Ovary (tissue), 9 donors: Measurements from ENCODE around the gene NR5A2. TPM values are rescaled to one million over a fixed set of nuclear protein-coding genes. Genes with fewer than 3 reads are reported as not detected.

Source experiments
- DNase-seq, 5 donors: peaks; one replicate each; pipeline ENCODE4 v3.0.0-alpha.2; 2019 to 2020
- H3K27ac ChIP-seq, 2 donors: fragments of 200-600 bp; one replicate each; pipeline versions ENCODE4 v1.5.1 to v1.8.0; 2019 to 2022
- H3K27me3 ChIP-seq: fragments of 200-600 bp; one replicate; pipeline ENCODE4 v1.8.0; 2022
- H3K36me3 ChIP-seq: fragments of 200-600 bp; sonication (generic); one replicate; pipeline ENCODE4 v1.5.1; 2019
- H3K4me1 ChIP-seq: one replicate; pipeline ENCODE4 v1.8.1; 2013; ENCODE audit warnings: mild to moderate bottlenecking, moderate library complexity; ENCODE audit not compliant: insufficient read depth
- H3K4me3 ChIP-seq: fragments of 200-600 bp; sonication (generic); one replicate; pipeline ENCODE4 v1.5.1; 2017
- H3K9me3 ChIP-seq, 2 donors: fragments of 200-600 bp in 1 of 2; sonication (generic) in 1 of 2; one replicate each; pipeline versions ENCODE4 v1.5.1 to v1.8.1; 2013 to 2019; ENCODE audit warnings: mild to moderate bottlenecking in 1 of 2, moderate library complexity in 1 of 2
- EP300 ChIP-seq: sonication (generic); formaldehyde crosslinking; IDR thresholded peaks from one replicate; pipeline ENCODE4 v1.6.1; 2017; ENCODE audit warnings: antibody characterized with exemption
- POLR2A ChIP-seq: fragments of 450-650 bp; IDR thresholded peaks from one replicate; pipeline ENCODE4 v1.6.1; 2017; ENCODE audit warnings: antibody characterized with exemption, mild to moderate bottlenecking, moderate library complexity
- WGBS, 3 donors: extraction: QIAGEN DNeasy Blood & Tissue Kit in 1 of 3; methylation state at CpG; one replicate each; pipeline versions ENCODE4 v1.1.5 to v1.1.7; 2013 to 2017; 5-methylcytosine and 5-hydroxymethylcytosine counted together
- intact Hi-C, 4 donors: fragments of 100-400 bp; cut with DNase I; formaldehyde crosslinking; loops; one replicate each; pipeline versions ENCODE4 v1.11.0 to v1.15.1; 2022 to 2023
- polyA plus RNA-seq, 2 donors: library from polyadenylated mRNA; stranded (reverse); fragments of 200-250 nt in 1 of 2; fragments of 350-450 nt in 1 of 2; fragmentation: Illumina TruSeq in 1 of 2; extraction: RNeasy Lipid Tissue Mini Kit (QIAGEN cat#74804) in 1 of 2; gene quantifications; one replicate each; pipeline ENCODE4 v1.2.3, GENCODE V29; 2013 to 2014
- total RNA-seq, 7 donors: library from RNA; depleted of rRNA in 2 of 7; stranded (reverse); fragments of >200 nt in 2 of 7; fragmentation: NEBNext Ultra II Directional in 3 of 7; extraction: Animal tissue kit (Norgen Biotek cat#: 25700) in 3 of 7; gene quantifications; one replicate each; pipeline versions ENCODE4 v1.1.0 to v1.2.4, GENCODE V29; 2016 to 2023
- TF ChIP-seq, protein P1 (sequence below), 3 donors: fragments of 450-650 bp in 2 of 3; fragments of 200-600 bp in 1 of 3; IDR thresholded peaks; one replicate each; pipeline versions ENCODE4 v1.5.1 to v1.8.0; 2016 to 2022; ENCODE audit warnings: antibody characterized with exemption in 3 of 3, mild to moderate bottlenecking in 1 of 3
- donor health status: DM: no; HTN: no; CAD: no; lungs with moderate emphysema.
- donor health status: DM: no; HTN: no; CAD: no.
- donor health status: Bipolar disorder and iron deficiency.
- donor health status: DM: yes; HTN: yes; CAD: no.
- donor health status: DM: no; HTN: no; CAD: no.
- donor health status: DM: yes; HTN: yes; CAD: no.

The NR5A2 gene
- total and polyA plus RNA-seq, 9 donors: 1.5 to 45.8 (median 3.0) TPM

GRCh38 chr1:200095057-200095577, 67.6 kb downstream of the NR5A2 start:
- H3K4me1 ChIP-seq: peaks cover 4% of the 10 kb centered on the region
- WGBS, 3 donors: 80 to 87% (median 81%) methylated on average over 2 of the region's 2 CpGs
- no peak overlapping the region for H3K27ac ChIP-seq
- no peaks in the 10 kb centered on the region for H3K36me3 ChIP-seq
- intact Hi-C loops: no loop called here
- no peaks in the 10 kb centered on the region for H3K27me3 ChIP-seq
- no peak overlapping the region for H3K4me3 ChIP-seq
- no peak for TF ChIP-seq POLR2A
- TF ChIP-seq, protein P1, sequence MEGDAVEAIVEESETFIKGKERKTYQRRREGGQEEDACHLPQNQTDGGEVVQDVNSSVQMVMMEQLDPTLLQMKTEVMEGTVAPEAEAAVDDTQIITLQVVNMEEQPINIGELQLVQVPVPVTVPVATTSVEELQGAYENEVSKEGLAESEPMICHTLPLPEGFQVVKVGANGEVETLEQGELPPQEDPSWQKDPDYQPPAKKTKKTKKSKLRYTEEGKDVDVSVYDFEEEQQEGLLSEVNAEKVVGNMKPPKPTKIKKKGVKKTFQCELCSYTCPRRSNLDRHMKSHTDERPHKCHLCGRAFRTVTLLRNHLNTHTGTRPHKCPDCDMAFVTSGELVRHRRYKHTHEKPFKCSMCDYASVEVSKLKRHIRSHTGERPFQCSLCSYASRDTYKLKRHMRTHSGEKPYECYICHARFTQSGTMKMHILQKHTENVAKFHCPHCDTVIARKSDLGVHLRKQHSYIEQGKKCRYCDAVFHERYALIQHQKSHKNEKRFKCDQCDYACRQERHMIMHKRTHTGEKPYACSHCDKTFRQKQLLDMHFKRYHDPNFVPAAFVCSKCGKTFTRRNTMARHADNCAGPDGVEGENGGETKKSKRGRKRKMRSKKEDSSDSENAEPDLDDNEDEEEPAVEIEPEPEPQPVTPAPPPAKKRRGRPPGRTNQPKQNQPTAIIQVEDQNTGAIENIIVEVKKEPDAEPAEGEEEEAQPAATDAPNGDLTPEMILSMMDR (IDR thresholded peaks at IDR 0.05): no peak
- no peaks in the 10 kb centered on the region for H3K9me3 ChIP-seq
- no peak for DNase-seq

DNA sequence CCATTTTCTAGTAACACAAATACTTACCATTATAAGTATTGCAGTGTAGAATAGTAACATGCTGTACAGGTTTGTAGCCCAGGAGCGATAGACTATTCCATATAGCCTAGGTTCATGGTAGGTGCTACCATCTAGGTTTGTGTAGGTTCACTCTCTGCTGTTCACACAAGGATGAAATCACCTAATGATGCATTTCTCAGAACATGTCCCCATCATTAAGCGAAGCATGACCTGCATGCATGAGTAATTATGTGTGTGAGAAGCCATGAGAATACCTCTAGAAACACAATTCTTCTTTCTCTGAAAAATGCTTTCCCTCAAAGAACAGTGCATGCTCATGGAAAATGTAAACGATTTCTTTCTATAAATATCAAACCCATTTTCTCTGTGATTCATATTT, 69.3 kb downstream of the NR5A2 start:
- Histone ChIP-seq H3K4me3 (no peak overlapping the region), H3K9me3 (no peaks in the 10 kb centered on the region), H3K36me3 (no peaks in the 10 kb centered on the region), H3K27me3 (no peaks in the 10 kb centered on the region), H3K27ac (no peak overlapping the region), H3K4me1 (peaks cover 4% of the 10 kb centered on the region)
- intact Hi-C loops: no loop called here
- 72 to 88% (median 72%) methylated on average over 3 of the region's 3 CpGs for WGBS, 3 donors
- TF ChIP-seq, protein P1 (IDR thresholded peaks at IDR 0.05): no peak
- no peak for TF ChIP-seq EP300
- no peak for TF ChIP-seq POLR2A
- DNase-seq: no peak

DNA sequence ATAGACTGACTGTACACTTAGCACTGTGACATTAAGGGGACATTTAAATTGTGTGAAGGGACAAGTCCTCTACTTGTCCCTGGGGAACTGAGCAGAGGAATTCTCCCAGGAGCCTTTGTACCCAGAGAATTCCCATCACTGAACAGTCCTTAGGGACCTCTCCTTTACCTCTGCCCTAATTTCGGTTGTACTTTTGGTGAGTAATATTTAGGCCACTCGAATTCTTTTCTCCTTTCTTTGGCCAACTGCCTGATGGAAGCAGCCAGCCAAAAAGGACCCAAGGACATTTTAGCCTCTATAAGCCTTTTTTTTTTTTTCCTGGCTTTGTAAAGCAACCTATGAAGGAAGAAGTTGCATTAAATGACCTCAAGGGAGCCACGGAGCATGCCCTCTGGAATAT, 71.5 kb downstream of the NR5A2 start:
- no peaks in the 10 kb centered on the region for H3K36me3 ChIP-seq
- intact Hi-C loops: no loop called here
- no peak overlapping the region for H3K4me3 ChIP-seq
- H3K4me1 ChIP-seq: peaks cover 4% of the 10 kb centered on the region
- no peaks in the 10 kb centered on the region for H3K9me3 ChIP-seq
- H3K27ac ChIP-seq: no peak overlapping the region
- H3K27me3 ChIP-seq: no peaks in the 10 kb centered on the region
- 1 to 14% (median 11%) methylated on average over 3 of the region's 3 CpGs for WGBS, 3 donors
- DNase-seq: peak; percentile 14 to 52 (median 28)
- TF ChIP-seq POLR2A: no peak
- TF ChIP-seq EP300: no peak
- TF ChIP-seq, protein P1 (IDR thresholded peaks at IDR 0.05): no peak

DNA sequence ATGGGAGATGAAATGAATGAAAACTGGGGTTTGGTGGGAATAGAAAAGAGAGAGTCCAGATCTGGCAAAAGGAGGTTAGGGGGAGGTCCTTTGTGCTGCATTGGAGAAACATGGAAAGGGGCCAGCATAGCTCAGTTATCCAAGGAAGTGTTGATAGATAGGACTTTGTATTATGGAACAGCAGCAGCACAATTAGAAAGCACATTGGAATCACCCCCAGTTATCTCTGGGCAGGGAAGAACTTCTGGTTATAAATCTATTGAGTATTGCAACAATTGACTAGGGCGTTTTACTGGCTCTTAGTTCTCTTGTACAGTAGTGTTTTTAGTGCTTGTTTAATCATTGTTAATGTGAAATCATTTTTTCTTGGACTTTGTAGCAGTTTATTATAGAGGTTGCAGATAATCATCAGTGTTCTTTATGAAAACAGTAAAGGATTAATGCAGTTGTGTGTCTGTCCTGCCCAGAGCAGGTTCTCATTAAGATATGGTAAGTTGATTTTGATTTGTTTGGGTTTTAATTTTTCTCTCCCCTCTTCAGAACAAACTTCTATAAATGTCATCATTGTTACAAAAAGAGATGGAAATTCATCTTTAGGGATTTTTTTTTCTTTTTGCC, 76.6 kb downstream of the NR5A2 start:
- intact Hi-C loops: no loop called here
- H3K27me3 ChIP-seq: no peaks in the 10 kb centered on the region

More for the DNA sequence above, 76.6 kb downstream of the NR5A2 start:
- no peaks in the 10 kb centered on the region for H3K36me3 ChIP-seq
- WGBS, 3 donors: 3 to 20% (median 8%) methylated on average over 1 of the region's 1 CpG
- no peak overlapping the region for H3K4me3 ChIP-seq
- H3K9me3 ChIP-seq: no peaks in the 10 kb centered on the region
- no peak for DNase-seq
- TF ChIP-seq, protein P1 (IDR thresholded peaks at IDR 0.05): no peak
- TF ChIP-seq EP300 (no peak), POLR2A (no peak)
- peaks cover 4% of the 10 kb centered on the region for H3K4me1 ChIP-seq
- H3K27ac ChIP-seq: no peak overlapping the region
